Epithelial cell of esophagus (primary cell): ENCODE measurements around the gene SYAP1.

Experiments used
- DNase-seq: peaks from one replicate; pipeline ENCODE4 v3.0.0; 2010; ENCODE audit warnings: low read depth
- H3K4me3 ChIP-seq: 2 replicates; pipeline ENCODE4 v1.5.1; 2011; ENCODE audit warnings: mild to moderate bottlenecking, low read length, control low read depth
- TF ChIP-seq, protein P1 (sequence below): IDR thresholded peaks from 2 replicates; pipeline ENCODE4 v1.5.1; 2011; ENCODE audit warnings: low read depth, mild to moderate bottlenecking, low read length, control low read depth, inconsistent platforms; ENCODE audit not compliant: insufficient read depth; ENCODE audit errors: missing control alignments

Gene SYAP1

GRCh38 chrX:16786791-16787735 lies 67.7 kb downstream of the SYAP1 start:
- TF ChIP-seq, protein P1, sequence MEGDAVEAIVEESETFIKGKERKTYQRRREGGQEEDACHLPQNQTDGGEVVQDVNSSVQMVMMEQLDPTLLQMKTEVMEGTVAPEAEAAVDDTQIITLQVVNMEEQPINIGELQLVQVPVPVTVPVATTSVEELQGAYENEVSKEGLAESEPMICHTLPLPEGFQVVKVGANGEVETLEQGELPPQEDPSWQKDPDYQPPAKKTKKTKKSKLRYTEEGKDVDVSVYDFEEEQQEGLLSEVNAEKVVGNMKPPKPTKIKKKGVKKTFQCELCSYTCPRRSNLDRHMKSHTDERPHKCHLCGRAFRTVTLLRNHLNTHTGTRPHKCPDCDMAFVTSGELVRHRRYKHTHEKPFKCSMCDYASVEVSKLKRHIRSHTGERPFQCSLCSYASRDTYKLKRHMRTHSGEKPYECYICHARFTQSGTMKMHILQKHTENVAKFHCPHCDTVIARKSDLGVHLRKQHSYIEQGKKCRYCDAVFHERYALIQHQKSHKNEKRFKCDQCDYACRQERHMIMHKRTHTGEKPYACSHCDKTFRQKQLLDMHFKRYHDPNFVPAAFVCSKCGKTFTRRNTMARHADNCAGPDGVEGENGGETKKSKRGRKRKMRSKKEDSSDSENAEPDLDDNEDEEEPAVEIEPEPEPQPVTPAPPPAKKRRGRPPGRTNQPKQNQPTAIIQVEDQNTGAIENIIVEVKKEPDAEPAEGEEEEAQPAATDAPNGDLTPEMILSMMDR, result no peak
- H3K4me3 ChIP-seq, result peak overlapping the region; percentile 65
- DNase-seq, result no peak

DNA sequence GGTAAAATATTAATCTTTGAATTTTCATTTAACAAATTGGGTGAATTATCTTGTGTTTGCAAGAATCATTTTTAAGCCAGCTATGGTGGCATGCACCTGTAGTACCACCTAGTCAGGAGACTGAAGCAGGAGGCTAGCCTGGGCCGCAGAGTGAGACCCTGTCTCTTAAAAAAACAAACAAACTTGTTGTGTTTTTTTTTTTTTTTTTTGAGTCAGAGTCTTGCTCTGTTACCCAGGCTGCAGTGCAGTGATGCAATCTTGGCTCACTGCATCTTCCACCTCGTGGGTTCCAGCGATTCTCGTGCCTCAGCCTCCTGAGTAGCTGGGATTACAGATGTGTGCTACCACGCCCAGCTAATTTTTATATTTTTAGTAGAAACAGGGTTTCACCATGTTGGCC lies 69.1 kb downstream of the SYAP1 start:
- peak; percentile 19 for DNase-seq

GRCh38 chrX:16796298-16796697 lies 76.9 kb downstream of the SYAP1 start:
- DNase-seq, result no peak
- TF ChIP-seq, protein P1, result no peak

More for the DNA sequence above, 69.1 kb downstream of the SYAP1 start:
- H3K4me3 ChIP-seq, result no peak overlapping the region
- TF ChIP-seq, protein P1, result no peak

GRCh38 chrX:16797358-16797757 lies 77.9 kb downstream of the SYAP1 start:
- DNase-seq, result no peak
- no peak overlapping the region for H3K4me3 ChIP-seq
- TF ChIP-seq, protein P1, result no peak

More at GRCh38 chrX:16796298-16796697, 76.9 kb downstream of the SYAP1 start:
- H3K4me3 ChIP-seq, result no peak overlapping the region

- TF ChIP-seq, protein P1, result no peak
- H3K4me3 ChIP-seq, result no peak overlapping the region
- no peak for DNase-seq
Measured at GRCh38 chrX:16797841-16798240, 78.4 kb downstream of the SYAP1 start.

- no peak overlapping the region for H3K4me3 ChIP-seq
- TF ChIP-seq, protein P1, result no peak
- DNase-seq, result no peak
Measured at GRCh38 chrX:16804923-16805464, 85.6 kb downstream of the SYAP1 start.
